ENCODE data around the gene MEF2C.

Gene MEF2C

DNA sequence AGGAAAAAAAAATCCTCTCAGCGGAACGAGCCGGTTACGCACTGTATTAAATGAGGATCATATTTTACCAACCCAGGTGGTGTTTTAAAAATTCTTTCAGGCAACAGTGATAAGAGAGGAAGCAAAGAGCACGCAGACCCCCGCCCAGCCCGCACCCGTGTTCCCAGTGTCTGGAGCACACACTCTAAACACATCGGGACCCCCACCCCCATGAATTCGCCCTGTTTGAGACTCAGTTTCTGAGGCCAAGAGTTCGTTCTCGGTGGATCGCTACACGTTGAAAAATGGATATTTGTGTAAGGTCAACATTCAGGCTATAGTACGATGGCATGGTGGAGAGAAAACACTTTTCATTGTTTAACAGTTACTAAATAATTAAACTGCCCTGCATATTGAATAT, 196.3 kb downstream of the MEF2C start:
- no peak for DNase-seq

GRCh38 chr5:88685591-88686541, 197.1 kb downstream of the MEF2C start:
- DNase-seq: no peak

DNA sequence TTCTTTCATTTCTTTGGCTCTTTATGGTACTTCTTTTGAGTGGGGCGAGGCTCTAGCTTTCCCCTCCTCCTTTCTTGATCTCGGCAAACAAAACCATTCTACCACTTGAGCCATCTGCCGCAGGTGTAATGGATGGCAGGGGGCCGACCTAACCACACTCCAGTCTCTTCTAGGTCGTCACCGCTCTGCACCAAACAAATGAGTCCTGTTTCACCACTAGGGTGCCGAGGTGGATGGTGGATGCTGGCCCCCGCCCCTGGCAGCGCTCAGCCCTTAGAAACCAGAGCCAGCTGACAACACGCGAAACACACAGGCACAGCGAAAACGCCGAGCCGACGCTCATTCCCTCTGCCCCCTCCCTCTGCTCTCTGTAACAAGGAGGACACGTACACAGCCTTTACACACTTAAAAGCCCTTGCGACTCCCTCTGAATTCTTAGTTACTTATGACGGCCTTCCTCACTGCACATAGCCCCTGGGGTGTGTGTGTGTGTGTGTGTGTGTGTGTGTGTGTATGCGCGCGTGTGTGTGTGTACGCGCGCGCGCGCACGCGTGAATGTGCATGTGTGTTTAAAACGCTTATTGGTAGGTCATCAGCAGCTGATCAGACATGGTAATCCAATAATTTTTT, 199.4 kb downstream of the MEF2C start:
- DNase-seq: no peak

GRCh38 chr5:88682881-88683361, 200.1 kb downstream of the MEF2C start:
- no peak for DNase-seq

- DNase-seq: no peak
Observed at GRCh38 chr5:88682131-88682530, 200.9 kb downstream of the MEF2C start.

- DNase-seq: no peak
Observed at GRCh38 chr5:88681211-88681803, 201.7 kb downstream of the MEF2C start.

DNA sequence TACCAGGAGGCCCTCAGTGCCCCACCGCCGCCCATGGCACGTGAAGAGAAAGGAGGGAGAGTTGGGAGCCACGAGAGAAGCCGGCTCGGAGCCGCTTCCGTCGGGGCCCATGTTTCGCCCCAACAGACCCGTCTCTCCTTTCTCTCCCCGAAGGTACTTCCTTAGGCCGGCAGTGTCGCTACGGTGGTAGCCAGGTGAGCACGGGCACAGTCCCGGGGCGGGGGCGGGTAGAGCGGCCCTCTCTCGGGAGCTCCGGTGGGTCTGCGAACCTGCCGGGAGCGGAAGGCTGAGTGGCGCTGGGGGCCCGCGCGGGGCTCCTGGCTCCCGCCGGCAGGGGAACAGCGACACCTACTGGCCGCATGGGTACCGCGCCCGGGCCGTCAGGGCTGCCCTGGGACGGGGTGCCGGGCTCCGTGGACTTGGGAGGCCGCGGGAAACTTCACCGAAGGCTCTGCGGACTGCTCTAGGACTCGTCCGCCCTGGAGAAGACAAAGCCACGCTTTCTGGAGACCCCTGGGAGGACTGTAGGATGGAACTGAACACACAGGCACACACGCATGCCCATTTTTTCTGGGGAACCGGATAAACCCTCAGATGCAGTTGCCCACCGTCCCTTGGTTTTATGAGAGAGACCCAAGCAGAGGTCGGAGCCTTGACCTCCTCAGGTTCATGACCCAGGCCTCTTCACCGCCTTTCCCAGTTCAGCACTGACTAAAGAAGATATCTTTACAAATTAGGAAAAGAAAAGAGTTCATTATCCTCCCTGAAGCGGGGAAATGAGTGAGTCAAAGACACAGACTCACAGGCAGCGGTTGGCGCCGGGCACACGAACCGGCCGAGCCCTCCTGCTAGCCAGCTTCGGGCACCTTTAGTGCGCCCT, 202.5 kb downstream of the MEF2C start:
- peak; percentile 50 to 60 for DNase-seq

GRCh38 chr5:88679638-88680037, 203.3 kb downstream of the MEF2C start:
- DNase-seq: no peak

DNA sequence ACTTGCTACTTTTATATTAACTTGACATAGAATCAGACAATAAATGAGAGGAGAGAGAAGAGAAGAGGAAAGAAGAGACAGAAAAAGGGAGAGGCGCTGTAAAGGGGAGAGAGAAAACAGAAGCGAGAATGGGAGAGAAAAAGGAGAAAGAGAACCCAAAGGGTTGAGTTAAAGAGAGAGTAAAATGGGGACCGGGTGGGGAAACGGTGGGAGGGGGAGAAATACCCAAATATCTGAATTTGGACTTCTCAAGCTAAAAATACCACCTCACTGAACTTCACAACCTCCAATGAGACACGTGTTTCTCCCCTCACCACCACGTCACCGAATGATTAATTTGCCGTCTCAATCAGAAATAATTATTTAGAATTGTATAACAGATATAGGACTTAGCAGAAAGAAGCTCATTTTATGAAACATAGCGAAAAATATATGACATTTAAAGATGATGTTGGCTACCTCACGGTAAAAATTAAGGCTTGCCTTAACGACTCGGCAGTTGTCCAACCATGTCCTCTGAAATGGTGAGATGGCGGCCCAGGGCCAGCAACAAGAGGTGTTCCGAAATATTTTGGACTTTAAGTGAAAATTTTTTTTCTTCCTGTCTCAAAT, 204.1 kb downstream of the MEF2C start:
- no peak for DNase-seq

GRCh38 chr5:88677943-88678769, 204.8 kb downstream of the MEF2C start:
- no peak for DNase-seq

DNA sequence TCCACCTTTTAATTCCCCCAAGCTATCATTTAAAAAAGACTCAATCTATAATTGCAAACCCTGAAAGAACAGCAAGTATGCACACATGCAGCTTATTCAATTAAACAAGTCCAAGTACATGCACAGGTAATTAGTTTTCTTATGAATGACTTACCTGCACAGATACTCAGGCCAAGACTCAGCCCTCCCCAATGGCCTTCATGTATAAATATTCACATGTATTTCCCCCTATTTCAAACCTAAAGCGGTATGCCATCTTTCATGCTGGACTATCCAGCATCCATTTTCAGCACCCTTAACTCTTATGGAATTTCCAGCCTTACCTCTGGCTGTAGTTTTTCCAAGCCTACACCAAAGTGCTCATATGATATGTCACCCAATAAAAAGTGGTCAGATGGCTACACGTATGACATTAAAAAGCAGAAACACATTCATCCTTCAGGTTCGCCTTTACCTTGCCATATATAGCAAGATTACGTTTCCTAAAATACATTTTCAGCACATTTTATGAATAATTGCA, 205.5 kb downstream of the MEF2C start:
- no peak for DNase-seq

GRCh38 chr5:88676637-88677375, 206.2 kb downstream of the MEF2C start:
- DNase-seq: no peak

DNA sequence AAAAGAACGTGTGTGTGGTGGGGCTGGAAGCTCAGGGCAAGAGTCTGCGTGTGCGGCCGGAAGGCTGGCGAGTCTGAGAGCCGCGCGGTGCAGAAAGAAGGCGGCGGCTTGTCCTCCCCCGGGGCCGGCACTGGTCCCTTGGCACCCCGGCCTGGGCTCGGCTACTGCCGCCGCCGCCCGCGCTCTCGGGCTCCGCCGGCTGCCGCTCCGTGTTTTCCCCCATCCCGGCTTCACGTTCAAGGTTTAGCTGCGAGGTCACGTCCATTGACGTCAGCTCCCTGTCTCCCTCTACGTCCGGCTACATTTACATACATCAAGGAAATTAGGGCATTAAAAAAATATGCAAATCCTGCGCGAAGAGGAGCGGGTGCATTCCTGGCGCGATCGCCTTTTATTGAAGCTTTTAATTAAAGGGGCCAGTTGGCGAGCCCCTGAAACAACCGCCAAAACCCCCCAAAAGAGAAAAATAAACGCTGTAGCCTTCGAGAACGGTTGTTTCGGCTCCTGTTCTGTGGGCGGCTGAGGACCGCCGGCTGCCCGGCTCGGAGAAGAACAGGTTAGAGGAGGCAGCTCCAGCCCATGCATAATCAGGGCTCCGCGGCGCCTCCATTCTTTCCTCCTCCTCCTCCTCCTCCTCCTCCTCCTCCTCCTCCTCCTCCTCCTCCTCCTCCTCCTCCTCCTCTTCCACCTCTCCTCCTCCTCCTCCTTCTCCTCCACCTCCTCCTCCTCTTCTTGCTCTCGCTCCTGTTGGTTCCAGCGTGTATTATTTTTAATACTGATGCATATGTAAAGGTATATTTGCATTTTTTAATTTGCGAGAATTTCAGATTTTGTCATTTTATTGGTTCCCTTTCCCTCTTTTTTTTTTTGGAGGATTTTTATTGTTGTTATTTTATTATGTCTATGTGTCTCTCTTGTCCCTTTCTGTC, 207.0 kb downstream of the MEF2C start:
- DNase-seq: no peak

DNA sequence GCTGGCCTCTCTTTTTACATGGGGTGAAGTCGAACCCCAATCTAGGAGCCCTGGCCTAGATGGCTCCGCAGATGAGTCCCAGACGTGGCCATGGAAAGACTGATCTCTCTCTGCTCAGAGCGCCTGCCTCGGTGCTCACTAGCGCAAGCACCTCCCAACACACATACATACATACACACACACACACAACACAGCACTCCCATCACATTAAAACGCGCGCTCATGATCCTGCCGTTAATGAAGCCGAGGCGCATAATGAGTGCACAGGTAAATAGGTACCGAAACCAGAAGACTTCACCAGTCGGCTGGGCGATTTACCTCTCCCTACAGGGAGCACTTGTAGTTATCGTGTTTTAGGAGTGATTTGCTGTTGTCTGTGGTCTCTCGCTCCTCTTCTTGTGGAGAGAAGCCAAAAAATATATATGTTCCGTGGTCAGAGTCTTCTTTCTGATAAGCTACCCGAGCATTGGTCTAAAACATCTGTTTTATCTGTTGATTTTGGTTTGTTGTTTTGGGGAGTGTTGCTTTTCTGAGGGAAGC, 207.7 kb downstream of the MEF2C start:
- no peak for DNase-seq

- peak in 1 of 2 donors; percentile 19 for DNase-seq
Observed at GRCh38 chr5:88674356-88675167, 208.4 kb downstream of the MEF2C start.

DNA sequence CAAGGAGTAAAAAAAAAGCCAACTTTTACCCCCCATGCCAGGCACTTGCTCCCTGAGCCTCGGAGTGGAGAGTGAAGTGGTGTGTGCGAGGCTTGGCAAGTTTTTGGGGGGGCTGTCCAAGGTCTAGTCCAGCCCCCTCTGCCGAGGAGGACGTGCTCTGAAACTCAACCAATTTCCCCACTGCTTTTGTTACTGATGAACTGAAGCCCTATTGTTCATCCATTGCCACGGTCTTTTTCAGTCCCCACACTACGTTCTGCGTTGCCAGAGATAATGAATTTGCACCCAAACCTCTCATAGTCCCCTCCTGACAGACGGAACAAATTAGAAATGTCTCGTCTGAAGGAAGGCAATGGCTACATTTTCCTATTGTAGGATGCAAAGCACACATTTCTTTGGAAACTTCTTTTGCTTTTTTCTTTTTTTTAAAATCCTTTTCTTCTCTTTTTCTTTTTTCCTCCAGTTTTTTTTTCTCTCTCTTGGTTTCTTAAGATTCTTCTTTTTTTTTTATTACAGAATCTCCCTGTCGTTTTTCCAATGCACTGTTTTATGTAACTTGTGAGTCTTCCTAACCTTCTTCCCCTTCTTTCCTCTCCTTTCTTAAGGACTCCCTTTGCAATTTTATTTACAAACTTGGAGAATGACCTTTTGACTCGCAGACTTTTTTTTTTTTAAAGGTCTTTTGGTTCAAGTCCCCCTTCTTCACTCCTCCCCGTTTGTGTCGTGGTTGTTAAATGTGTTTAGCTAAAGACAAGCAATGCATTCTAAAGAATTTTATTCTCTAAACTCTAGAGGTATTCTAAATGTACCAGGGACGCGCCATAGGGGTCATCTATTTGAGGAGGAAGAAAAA, 209.5 kb downstream of the MEF2C start:
- DNase-seq: no peak
